GM18505 (cell line): ENCODE data around the gene TMEM233.

Experiments
- ATAC-seq: cut with Tn5 transposase; IDR thresholded peaks from one replicate; pipeline ENCODE4 v1.9.1; 2021; ENCODE audit not compliant: unreplicated experiment
- POLR2A ChIP-seq: IDR thresholded peaks from 4 replicates; pipeline ENCODE4 v1.6.1; 2011; ENCODE audit warnings: borderline replicate concordance; ENCODE audit not compliant: insufficient read depth, insufficient read length; ENCODE audit errors: extremely low read depth

The TMEM233 gene

DNA sequence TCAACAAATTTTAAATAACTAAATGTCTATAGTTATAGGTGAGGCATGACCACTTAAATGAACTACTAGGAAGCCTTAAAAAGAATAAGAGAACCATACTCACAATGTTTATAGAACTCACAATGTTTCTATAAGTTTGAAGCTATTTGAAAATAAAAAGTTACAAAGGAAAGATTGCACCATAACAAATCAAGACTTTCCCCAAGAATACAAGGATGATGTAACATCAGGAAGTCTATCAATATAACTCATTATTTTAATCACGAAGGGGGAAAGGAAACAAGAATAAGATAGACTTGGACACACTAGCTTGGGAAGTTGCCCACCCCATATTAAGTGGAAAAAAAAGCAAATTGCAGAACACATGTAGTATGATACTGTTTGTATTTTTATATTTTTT is 26.9 kb downstream of the TMEM233 start:
- TF ChIP-seq POLR2A: no peak
- ATAC-seq: no peak

- no peak for TF ChIP-seq POLR2A
- no peak for ATAC-seq
Measured at GRCh38 chr12:119621878-119622277, 28.3 kb downstream of the TMEM233 start.

DNA sequence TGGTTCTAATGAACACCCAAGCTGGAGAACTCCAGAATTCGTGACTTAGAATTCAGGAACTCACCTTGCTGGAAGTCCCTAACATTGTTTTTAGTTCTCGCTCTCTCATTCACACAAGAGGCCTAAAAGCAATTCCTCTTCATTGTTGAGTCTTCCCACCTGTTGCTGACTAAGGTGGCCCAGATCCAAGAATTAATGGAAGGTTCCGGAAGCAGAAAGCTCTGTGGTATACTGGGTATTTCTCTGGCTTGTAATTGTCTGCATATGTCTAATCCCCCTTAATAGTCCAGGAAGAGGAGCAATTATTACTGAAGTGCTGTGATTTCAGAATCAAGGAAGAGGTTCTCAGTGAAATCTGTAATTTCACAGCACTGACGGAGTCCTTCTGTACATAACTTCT is 31.4 kb downstream of the TMEM233 start:
- ATAC-seq: no peak
- TF ChIP-seq POLR2A: no peak

GRCh38 chr12:119627019-119627643 is 33.6 kb downstream of the TMEM233 start:
- TF ChIP-seq POLR2A: no peak
- no peak for ATAC-seq

GRCh38 chr12:119627686-119628085 is 34.1 kb downstream of the TMEM233 start:
- ATAC-seq: no peak
- TF ChIP-seq POLR2A: no peak

DNA sequence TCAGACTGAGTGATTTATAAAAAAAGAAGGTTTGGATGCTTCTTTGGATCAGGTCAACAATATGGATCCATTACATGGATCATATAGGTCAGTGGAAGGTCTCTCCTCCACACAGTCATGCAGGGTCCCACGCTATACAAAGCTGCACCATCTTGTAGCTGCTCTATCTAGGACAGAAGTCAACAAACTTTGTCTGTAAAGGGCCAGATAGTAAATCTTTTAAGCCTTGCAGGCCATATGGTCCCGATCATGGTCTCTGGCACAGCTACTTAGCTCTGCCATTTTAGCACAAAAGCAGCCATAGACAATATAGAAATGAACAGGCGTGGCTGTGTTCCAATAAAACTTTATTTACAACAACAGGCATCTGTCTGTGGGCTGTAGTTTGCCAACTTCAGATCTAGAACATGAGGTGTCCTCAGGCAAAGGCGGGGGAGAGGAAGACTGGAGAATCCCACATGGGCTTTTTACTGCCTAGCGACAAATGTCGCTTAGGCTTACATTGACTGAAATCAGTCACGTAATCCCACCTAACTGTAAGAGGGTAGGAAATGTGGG is 36.7 kb downstream of the TMEM233 start:
- no peak for TF ChIP-seq POLR2A
- no peak for ATAC-seq

DNA sequence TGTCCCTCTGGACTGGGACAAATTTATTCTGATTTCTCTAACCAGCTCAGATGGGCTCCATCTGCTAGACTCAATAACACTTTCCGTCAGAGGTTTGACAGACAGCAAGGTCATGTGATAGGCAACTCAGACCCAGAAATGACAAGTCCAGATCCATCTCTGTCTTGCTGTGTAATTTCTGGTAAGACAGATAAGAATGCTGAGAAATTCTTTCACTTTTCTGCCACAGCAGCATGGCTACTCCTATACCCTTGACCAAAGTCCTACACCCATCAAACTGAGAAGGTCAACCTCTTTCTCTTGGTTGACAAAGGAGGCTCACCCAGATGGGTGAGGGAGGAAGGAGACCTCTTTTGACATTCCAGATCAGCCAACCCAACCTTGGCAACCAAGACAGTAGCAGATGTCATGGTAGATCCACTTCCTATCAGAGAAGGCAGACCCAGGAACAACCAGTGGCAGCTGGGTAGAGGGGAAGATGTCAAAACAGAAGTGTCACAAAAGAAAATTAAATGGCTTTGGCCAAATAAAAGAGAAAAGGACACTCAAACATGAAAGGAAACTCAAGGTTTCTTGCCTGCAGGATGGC is 37.5 kb downstream of the TMEM233 start:
- no peak for TF ChIP-seq POLR2A
- no peak for ATAC-seq

DNA sequence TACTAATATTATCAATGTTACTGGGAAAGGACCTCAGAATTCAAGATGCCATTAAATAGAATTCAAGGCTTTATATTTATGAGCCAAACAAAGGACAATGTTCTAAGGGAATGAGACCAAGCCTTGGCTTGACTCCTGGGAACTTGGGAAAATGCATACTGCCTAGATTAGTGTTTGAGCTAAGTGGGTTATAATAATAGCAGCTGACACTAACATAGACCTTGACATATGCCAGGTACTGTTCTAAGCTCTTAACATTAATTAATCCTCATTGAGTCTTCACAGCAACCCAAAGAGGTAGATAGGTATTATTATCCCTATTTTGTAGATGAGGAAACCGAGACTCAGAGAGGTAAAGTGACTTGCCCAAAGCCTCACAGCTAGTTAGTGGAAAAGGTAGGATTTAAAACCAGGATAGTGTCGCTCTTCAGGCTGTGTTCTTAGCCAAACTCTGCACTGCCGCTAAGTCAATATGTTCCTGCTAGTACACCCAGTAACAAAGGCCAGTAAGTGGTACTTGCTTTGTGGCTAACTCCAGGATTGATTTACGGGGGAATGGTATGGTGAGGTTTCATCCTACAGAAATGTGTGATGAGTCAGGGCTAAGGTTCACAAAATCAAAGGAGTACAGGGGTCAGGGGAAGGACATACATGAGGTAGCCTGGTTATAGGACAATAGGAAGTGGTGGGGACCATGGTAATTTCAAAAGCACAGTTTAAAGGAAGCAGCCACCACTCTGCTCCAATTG is 38.5 kb downstream of the TMEM233 start:
- ATAC-seq: no peak
- no peak for TF ChIP-seq POLR2A

DNA sequence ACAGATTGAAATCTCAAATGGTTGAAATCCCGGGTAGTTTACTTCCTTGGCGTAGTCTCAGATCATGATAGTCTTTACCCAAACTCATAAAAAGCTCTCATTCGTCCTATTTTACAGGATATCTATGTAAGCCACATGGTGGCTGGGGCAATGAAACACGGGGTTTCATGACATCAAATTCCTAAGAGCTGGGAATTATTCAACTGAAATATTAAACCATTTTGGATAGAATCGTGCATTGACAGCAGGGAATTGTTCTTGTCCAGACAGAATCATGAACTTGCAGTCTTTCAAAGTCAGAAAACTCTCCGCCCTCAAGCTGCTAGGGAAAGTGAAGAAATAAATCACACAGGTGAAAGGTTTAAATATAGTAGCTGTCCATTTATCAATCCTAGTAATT is 41.2 kb downstream of the TMEM233 start:
- TF ChIP-seq POLR2A: no peak
- no peak for ATAC-seq

DNA sequence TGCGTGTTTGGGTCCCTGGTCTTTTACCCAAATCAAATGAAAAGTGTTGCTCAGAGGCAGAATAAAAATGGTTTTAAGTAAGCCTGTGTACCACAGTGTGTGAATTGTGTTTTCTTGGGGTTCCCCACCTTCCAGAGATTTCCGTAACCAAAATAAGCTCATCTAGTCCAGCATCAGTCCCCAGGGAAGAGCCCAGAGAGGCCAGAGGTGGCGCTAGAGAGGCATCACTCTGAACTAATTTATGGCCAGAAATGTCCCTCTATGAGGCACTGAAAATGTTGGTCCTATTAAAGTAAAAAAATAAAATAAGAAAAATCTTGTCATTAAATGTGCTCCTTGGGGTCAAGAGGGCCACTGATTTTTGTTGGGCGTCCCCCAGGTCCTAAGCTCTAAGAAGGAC is 49.4 kb downstream of the TMEM233 start:
- no peak for TF ChIP-seq POLR2A
- no peak for ATAC-seq

DNA sequence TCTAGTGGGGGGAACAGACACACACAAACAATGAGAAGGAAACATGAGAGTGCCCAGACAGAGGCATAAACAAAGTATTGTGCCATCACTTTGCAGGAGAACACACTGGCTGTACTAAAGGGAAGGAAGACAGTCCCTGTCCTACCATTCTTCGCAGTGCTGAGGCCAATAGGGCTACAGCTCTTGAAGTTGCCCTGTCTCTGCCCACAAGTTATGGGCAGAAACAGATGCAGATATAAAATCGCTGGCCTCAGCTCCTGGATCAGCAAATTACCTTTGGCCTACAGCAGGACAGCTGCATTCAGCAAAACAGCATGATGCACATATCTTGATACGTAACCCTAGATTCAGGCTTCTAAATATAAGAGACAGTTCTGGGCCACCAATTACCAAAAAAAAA is 51.4 kb downstream of the TMEM233 start:
- ATAC-seq: no peak
- no peak for TF ChIP-seq POLR2A

- no peak for TF ChIP-seq POLR2A
- ATAC-seq: no peak
Measured at GRCh38 chr12:119645535-119646059, 52.0 kb downstream of the TMEM233 start.

GRCh38 chr12:119649202-119649808 is 55.7 kb downstream of the TMEM233 start:
- no peak for ATAC-seq

More at GRCh38 chr12:119649202-119649808, 55.7 kb downstream of the TMEM233 start:
- TF ChIP-seq POLR2A: no peak
